Measurements from ENCODE around the gene SAMD10. TPM values are rescaled to one million over a fixed set of nuclear protein-coding genes. Genes with fewer than 3 reads are reported as not detected.

The SAMD10 gene
- total and polyA plus RNA-seq, 2 of the 8 experiments (the other 6 are each of a cell fraction or from before 2014, with no cell fraction given), result 3.0 to 5.2 TPM

DNA sequence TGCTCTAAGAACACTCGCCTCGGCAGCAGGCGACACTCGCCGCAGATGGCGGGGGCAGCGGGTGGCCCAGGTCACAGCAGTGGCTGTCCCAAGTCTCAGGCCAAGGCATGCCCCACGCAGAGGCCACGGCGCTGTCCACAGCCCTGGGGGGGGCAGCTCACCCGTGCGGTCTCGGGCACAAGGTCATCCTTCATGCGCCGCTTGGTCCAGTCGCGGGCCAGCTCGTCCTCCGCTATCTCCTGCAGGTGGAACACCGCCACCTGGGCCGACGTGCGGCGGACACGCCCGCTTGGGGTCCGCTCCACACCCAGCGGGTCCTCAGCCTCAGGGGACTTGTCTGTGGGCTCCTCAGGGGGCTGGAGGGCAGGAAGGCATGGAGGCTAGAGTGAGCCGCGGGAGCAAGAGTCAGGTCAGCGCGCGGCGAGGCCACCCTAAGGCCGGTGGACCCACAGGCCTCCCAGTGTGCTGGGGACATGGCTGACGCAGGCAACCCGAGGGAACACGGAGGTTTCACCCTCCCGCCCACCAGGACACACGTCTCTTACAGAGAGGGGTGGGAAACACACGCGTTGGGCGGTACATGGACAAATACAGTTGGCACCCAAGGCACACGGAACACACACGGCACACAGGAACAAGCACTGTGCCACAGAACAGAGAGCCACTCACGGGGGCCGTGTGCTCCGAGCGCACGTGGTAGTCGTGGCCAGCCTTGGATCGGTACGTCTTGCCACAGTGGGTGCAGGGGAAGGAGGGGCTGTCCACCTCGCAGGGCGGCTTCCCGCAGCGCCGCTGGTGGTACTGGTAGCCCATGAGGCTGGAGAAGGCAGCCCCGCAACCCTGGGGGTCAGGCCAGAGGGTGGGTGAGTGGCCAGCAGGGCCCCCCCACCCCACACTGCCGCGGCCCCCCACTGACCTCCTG, 16.8 kb downstream of the SAMD10 start (continued):
- TF ChIP-seq CREB1 (IDR thresholded peaks at IDR 0.05) (no peak), CBX8 (IDR thresholded peaks at IDR 0.05; ENCODE audit: borderline replicate concordance, low read depth, low read length) (no peak), SIRT6 (IDR thresholded peaks at IDR 0.05; ENCODE audit: low read length) (no peak), HDAC2 (IDR thresholded peaks at IDR 0.05; ENCODE audit: borderline replicate concordance in 1 of 2, low read depth in 2 of 2, low read length in 2 of 2) (no peak), NRF1 (IDR thresholded peaks at IDR 0.05; ENCODE audit: low read depth, low read length) (no peak), KDM4A (IDR thresholded peaks at IDR 0.05; ENCODE audit: low read depth, low read length, severe bottlenecking) (no peak), ASH2L (IDR thresholded peaks at IDR 0.05; ENCODE audit: low read length) (no peak), TEAD4 (IDR thresholded peaks at IDR 0.05; ENCODE audit: low read depth, low read length) (no peak)

Data from H1 (cell line).